ENCODE measurements around the gene F7. TPM values are rescaled to one million over a fixed set of nuclear protein-coding genes. Genes with fewer than 3 reads are reported as not detected.

The F7 gene
- total and polyA plus RNA-seq, 2 donors (not counting 3 experiments of a cell fraction or from before 2014, with no cell fraction given): not detected

DNA sequence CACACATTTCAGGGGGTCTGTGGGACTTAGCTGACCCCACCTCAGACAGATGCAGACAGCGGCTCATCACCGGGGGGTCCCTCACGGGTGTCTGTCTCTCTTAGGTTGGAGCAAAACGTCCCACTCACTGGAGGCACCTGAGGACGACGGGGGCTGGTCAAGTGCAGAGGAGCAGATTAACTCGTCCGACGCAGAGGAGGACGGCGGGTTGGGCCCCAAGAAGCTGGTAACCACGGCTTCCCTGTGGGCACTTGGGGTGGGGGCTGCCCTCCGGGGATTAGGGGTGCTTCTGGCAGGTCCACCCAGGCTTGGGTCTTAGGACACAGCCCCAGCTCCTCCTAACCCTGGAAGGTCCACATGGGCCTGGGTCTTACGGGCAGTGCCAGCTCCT is 11.2 kb upstream of the F7 start:
- Histone ChIP-seq H3K9me3 (replicated peaks; ENCODE audit: control insufficient read depth, insufficient read depth, low read length) (no peaks in the 10 kb centered on the region), H3K36me3 (ENCODE audit: control insufficient read depth in 2 of 2, extremely low read depth in 1 of 2, insufficient read depth in 2 of 2, low read length in 2 of 2) (no peaks in the 10 kb centered on the region), H4K20me1 (replicated peaks; ENCODE audit: control insufficient read depth, extremely low read depth, insufficient read depth, low read length) (no peaks in the 10 kb centered on the region), H3K4me1 (ENCODE audit: control insufficient read depth, extremely low read depth, insufficient read depth, low read length) (no peaks in the 10 kb centered on the region), H3K27ac (ENCODE audit: insufficient read depth, low read depth, low read length) (no peak overlapping the region), H2AFZ (ENCODE audit: low read depth, low read length) (no peak overlapping the region), H3K4me3 (replicated peaks in 1 of 3; ENCODE audit: insufficient read depth in 1 of 3, low read depth in 1 of 3, low read length in 3 of 3) (no peak overlapping the region), H3K79me2 (ENCODE audit: control insufficient read depth, insufficient read depth, low read length) (no peaks in the 10 kb centered on the region), H3K27me3 (ENCODE audit: control insufficient read depth in 2 of 2, insufficient read depth in 2 of 2, low read length in 2 of 2) (no peaks in the 10 kb centered on the region), H3K9me1 (replicated peaks; ENCODE audit: control insufficient read depth, extremely low read depth, insufficient read depth, low read length) (no peaks in the 10 kb centered on the region), H3K4me2 (ENCODE audit: insufficient read depth, low read length) (no peak overlapping the region), H3K9ac (replicated peaks; ENCODE audit: extremely low read depth, insufficient read depth, low read length) (no peak overlapping the region)
- no peak for TF ChIP-seq EZH2 (IDR thresholded peaks at IDR 0.05; ENCODE audit: borderline replicate concordance, low read depth, low read length, severe bottlenecking)
- TF ChIP-seq GATA2 (IDR thresholded peaks at IDR 0.05; ENCODE audit: insufficient read depth, insufficient read length, low read depth, low read length): no peak
- no peak for TF ChIP-seq MYC (IDR thresholded peaks at IDR 0.05; ENCODE audit: low read depth, low read length)
- no peak for TF ChIP-seq POLR2A (IDR thresholded peaks at IDR 0.05; ENCODE audit: low read depth, low read length)
- TF ChIP-seq, protein P1, sequence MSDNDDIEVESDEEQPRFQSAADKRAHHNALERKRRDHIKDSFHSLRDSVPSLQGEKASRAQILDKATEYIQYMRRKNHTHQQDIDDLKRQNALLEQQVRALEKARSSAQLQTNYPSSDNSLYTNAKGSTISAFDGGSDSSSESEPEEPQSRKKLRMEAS (IDR thresholded peaks at IDR 0.05; ENCODE audit: insufficient read depth, insufficient read length): no peak
- TF ChIP-seq, protein P2, sequence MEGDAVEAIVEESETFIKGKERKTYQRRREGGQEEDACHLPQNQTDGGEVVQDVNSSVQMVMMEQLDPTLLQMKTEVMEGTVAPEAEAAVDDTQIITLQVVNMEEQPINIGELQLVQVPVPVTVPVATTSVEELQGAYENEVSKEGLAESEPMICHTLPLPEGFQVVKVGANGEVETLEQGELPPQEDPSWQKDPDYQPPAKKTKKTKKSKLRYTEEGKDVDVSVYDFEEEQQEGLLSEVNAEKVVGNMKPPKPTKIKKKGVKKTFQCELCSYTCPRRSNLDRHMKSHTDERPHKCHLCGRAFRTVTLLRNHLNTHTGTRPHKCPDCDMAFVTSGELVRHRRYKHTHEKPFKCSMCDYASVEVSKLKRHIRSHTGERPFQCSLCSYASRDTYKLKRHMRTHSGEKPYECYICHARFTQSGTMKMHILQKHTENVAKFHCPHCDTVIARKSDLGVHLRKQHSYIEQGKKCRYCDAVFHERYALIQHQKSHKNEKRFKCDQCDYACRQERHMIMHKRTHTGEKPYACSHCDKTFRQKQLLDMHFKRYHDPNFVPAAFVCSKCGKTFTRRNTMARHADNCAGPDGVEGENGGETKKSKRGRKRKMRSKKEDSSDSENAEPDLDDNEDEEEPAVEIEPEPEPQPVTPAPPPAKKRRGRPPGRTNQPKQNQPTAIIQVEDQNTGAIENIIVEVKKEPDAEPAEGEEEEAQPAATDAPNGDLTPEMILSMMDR (IDR thresholded peaks at IDR 0.05; ENCODE audit: extremely low read depth in 1 of 2, insufficient read depth in 1 of 2, low read depth in 1 of 2, low read length in 2 of 2): no peak
- no peak for TF ChIP-seq JUN (IDR thresholded peaks at IDR 0.05; ENCODE audit: borderline replicate concordance, insufficient read depth, insufficient read length, low read depth)
- TF ChIP-seq FOS (IDR thresholded peaks at IDR 0.05; ENCODE audit: borderline replicate concordance, insufficient read depth, low read length): no peak
- no peak for TF ChIP-seq POLR2AphosphoS5 (IDR thresholded peaks at IDR 0.05; ENCODE audit: insufficient read depth, low read depth, low read length)
- no TSS peak for BruUV-seq (replicated peaks)
- intact Hi-C loops (cut with micrococcal nuclease): no loop called here
- DNase-seq (ENCODE audit: low read depth, low spot score) (no peak), FAIRE-seq (no peak)
- ChIA-PET POLR2A (no interaction called here), CTCF (no interaction called here)
- dilution Hi-C loops (cut with MboI; ENCODE audit: extremely low pct_ligation_motif_present, low sequenced_read_pairs): no loop called here
